Kidney epithelial cell (primary cell): Measurements from ENCODE around the gene VAV1. TPM values are rescaled to one million over a fixed set of nuclear protein-coding genes. Genes with fewer than 3 reads are reported as not detected.

Source experiments
- DNase-seq: peaks from one replicate; pipeline ENCODE4 v3.0.0-alpha.2; 2010; ENCODE audit warnings: low read depth
- H3K27me3 ChIP-seq: 2 replicates; pipeline ENCODE4 v1.6.0; 2011; ENCODE audit warnings: low read length; ENCODE audit not compliant: control insufficient read depth, insufficient read depth
- H3K36me3 ChIP-seq: 2 replicates; pipeline ENCODE4 v1.5.1; 2011; ENCODE audit warnings: low read length; ENCODE audit not compliant: control insufficient read depth, insufficient read depth
- H3K4me3 ChIP-seq: 2 replicates; pipeline ENCODE4 v1.5.1; 2011; ENCODE audit warnings: low read depth, mild to moderate bottlenecking, control low read depth, low read length
- total RNA-seq: library from RNA; depleted of rRNA; stranded (reverse); fragments of >200 nt; gene quantifications from 2 replicates; pipeline ENCODE4 v1.2.3, GENCODE V29; 2015
- TF ChIP-seq, protein P1 (sequence below): IDR thresholded peaks from 2 replicates; pipeline ENCODE4 v1.5.1; 2011; ENCODE audit warnings: mild to moderate bottlenecking, moderate library complexity, low read length, control low read depth, inconsistent platforms; ENCODE audit not compliant: insufficient read depth, poor library complexity, severe bottlenecking

VAV1 gene
- total RNA-seq, 1 donor from 2014 or later, result 0.50 TPM

DNA sequence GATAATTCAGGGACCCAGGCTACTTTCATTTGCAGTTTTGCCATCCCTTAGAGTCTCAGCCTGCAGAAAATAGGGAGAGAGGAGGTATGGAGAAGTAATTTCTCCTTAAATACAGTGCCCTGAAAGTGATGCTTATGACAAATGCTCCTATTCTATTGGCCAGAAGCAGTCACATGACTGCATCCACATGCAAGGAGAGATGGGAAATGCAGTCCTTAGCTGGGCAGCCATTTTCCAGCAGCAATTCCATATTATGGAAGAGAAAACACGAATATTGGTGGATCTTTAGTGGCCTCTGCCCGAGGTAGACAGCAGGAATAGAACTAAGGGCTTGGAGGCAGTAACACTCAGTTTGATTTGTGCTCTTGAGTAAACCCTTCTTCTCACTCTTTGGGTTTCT is 39.4 kb downstream of the VAV1 start:
- no peaks in the 10 kb centered on the region for H3K27me3 ChIP-seq
- H3K4me3 ChIP-seq, result no peak overlapping the region
- TF ChIP-seq, protein P1, sequence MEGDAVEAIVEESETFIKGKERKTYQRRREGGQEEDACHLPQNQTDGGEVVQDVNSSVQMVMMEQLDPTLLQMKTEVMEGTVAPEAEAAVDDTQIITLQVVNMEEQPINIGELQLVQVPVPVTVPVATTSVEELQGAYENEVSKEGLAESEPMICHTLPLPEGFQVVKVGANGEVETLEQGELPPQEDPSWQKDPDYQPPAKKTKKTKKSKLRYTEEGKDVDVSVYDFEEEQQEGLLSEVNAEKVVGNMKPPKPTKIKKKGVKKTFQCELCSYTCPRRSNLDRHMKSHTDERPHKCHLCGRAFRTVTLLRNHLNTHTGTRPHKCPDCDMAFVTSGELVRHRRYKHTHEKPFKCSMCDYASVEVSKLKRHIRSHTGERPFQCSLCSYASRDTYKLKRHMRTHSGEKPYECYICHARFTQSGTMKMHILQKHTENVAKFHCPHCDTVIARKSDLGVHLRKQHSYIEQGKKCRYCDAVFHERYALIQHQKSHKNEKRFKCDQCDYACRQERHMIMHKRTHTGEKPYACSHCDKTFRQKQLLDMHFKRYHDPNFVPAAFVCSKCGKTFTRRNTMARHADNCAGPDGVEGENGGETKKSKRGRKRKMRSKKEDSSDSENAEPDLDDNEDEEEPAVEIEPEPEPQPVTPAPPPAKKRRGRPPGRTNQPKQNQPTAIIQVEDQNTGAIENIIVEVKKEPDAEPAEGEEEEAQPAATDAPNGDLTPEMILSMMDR, result no peak
- DNase-seq, result peak; percentile 5
- H3K36me3 ChIP-seq, result no peaks in the 10 kb centered on the region

DNA sequence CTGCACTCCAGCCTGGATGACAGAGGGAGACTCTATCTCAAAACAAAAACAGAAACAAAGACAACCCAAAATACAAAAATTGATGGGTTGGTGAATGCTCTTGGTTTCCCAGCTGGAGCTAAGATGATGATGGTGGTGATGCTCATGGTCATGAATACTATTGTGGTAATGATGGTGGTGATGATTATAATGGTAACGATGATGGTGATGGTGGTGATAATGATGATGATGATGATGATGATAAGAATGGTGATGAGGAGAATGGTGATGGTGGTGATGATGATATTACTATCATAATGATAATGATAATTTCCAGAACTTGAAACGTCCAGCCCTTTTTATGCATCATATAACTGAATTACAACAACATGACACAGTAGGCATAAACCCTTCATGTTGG is 40.1 kb downstream of the VAV1 start:
- Histone ChIP-seq H3K4me3 (no peak overlapping the region), H3K27me3 (no peaks in the 10 kb centered on the region), H3K36me3 (no peaks in the 10 kb centered on the region)
- TF ChIP-seq, protein P1, result no peak
- DNase-seq, result no peak

DNA sequence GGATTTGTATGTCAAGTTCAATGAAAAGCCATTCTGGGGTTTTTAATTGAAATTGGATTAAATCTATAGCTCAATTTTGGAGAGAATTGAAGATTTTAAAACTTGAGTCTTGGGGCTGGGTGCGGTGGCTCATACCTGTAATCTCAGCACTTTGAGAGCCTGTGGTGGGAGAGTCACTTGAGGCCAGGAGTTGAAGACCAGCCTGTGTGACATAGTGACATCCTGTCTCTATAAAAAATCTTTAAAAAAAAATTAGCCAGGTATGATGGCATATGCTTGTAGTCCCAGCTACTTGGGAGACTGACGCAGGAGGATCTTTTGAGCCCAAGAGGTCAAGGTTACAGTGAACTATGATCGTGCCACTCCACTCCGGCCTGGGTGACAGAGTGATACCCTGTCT is 41.2 kb downstream of the VAV1 start:
- TF ChIP-seq, protein P1, result no peak
- Histone ChIP-seq H3K4me3 (no peak overlapping the region), H3K27me3 (no peaks in the 10 kb centered on the region), H3K36me3 (no peaks in the 10 kb centered on the region)
- no peak for DNase-seq

DNA sequence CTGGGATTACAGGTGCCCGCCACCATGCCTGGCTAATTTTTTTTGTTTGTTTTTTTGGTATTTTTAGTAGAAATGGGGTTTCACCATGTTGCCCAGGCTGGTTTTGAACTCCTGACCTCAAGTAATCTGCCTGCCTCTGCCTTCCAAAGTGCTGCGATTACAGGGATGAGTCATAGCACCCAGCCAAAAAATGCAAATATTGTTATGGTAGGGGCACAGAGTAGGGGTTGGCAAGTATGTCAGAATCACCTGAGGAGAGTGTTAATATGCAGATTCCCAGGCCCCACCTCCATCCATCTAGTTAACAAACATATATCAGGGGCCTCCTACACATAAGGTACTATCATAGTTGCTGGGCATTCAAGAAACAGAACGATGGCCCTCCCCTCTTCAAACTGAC is 44.7 kb downstream of the VAV1 start:
- no peaks in the 10 kb centered on the region for H3K27me3 ChIP-seq
- H3K4me3 ChIP-seq, result no peak overlapping the region
- H3K36me3 ChIP-seq, result no peaks in the 10 kb centered on the region
- TF ChIP-seq, protein P1, result no peak
- DNase-seq, result no peak

DNA sequence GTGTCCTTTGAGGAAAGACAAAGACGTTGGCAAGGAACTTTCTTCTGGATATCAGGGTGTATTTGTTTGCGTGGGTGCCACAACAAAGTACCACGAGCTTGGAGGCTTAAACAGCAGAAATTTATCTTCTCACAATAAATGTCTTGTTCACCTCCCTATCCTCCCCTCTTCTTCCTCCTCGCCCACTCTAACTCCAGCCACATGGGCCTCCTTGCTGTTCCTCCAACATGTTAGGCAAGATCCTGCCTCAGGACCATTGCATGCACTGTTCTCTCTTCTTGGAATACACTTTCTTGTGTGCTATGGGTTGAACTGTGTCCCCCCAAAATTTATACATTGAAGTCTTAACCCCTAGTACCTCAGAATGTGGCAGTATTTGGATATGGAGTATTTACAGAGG is 45.7 kb downstream of the VAV1 start:
- DNase-seq, result no peak
- TF ChIP-seq, protein P1, result no peak
- Histone ChIP-seq H3K27me3 (no peaks in the 10 kb centered on the region), H3K36me3 (no peaks in the 10 kb centered on the region), H3K4me3 (no peak overlapping the region)

DNA sequence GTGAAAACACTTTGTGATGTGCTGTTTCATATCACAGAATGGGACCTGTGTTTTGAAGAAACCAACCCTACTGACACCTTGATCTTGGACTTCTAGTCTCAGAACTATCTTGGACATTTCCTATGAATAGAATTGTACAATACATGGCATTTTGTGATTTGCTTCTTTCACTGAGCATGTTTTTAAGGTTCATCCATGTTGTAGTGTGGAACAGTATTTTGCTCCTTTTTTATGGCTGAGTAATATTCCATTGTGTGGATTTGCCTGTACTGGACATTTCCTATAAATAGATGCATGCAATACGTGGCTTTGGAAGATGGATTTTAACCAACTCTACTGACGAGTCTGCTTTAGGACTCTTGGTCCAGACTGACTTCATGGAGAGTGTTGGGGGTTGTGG is 46.8 kb downstream of the VAV1 start:
- Histone ChIP-seq H3K27me3 (no peaks in the 10 kb centered on the region), H3K36me3 (no peaks in the 10 kb centered on the region), H3K4me3 (no peak overlapping the region)
- TF ChIP-seq, protein P1, result no peak
- DNase-seq, result no peak
